BE2C (cell line): ENCODE results near the gene FCMR.

Experiments
- DNase-seq: peaks from one replicate; pipeline ENCODE4 v3.0.0-alpha.2; 2020
- H3K27me3 ChIP-seq: fragments of 250-450 bp; sonication (Bioruptor Pico); 2 replicates; pipeline ENCODE4 v1.5.1; 2020; ENCODE audit warnings: mild to moderate bottlenecking
- H3K36me3 ChIP-seq: fragments of 250-450 bp; sonication (Bioruptor Pico); 2 replicates; pipeline ENCODE4 v1.5.1; 2020; ENCODE audit warnings: mild to moderate bottlenecking
- H3K4me1 ChIP-seq: fragments of 250-450 bp; sonication (Bioruptor Pico); 2 replicates; pipeline ENCODE4 v1.5.1; 2020
- H3K4me3 ChIP-seq: 2 replicates; pipeline ENCODE4 v1.5.1; 2011; ENCODE audit warnings: low read depth, low read length
- H3K9me3 ChIP-seq: fragments of 250-450 bp; sonication (Bioruptor Pico); 2 replicates; pipeline ENCODE4 v1.5.1; 2020
- TF ChIP-seq, protein P1 (sequence below): IDR thresholded peaks from 2 replicates; pipeline ENCODE4 v1.5.1; 2012; ENCODE audit warnings: mild to moderate bottlenecking, low read depth, low read length

FCMR gene

DNA sequence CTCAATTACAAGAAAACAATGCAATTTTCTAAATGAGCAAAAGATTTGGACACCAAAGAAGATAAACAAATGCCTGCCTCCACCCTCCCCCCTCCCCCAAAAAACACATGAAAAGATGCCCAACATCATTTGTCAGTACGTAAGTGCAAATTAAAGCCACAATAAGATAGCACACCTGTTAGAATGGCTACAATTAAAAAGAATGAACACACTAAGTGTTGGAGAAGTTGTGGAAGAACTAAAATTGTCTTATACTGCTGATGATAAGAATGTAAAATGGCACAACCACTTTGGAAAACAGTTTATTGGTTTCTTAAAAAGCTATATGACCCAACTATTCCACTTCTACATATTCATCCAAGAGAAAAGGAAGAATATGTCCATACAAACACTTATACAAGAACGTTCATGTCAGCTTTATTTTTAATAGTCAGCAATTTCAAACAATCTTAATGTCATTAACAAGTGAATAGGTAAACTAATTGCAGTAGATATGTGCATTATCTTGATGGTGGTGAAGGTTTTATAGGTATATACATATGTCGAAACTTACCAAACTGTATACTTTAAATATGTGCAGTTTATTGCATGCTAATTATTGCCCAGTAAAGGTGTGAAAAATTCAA lies 45.9 kb downstream of the FCMR start:
- no peaks in the 10 kb centered on the region for H3K36me3 ChIP-seq
- no peaks in the 10 kb centered on the region for H3K27me3 ChIP-seq
- no peaks in the 10 kb centered on the region for H3K4me1 ChIP-seq
- H3K4me3 ChIP-seq: no peak overlapping the region
- DNase-seq: no peak
- H3K9me3 ChIP-seq: no peaks in the 10 kb centered on the region
- TF ChIP-seq, protein P1, sequence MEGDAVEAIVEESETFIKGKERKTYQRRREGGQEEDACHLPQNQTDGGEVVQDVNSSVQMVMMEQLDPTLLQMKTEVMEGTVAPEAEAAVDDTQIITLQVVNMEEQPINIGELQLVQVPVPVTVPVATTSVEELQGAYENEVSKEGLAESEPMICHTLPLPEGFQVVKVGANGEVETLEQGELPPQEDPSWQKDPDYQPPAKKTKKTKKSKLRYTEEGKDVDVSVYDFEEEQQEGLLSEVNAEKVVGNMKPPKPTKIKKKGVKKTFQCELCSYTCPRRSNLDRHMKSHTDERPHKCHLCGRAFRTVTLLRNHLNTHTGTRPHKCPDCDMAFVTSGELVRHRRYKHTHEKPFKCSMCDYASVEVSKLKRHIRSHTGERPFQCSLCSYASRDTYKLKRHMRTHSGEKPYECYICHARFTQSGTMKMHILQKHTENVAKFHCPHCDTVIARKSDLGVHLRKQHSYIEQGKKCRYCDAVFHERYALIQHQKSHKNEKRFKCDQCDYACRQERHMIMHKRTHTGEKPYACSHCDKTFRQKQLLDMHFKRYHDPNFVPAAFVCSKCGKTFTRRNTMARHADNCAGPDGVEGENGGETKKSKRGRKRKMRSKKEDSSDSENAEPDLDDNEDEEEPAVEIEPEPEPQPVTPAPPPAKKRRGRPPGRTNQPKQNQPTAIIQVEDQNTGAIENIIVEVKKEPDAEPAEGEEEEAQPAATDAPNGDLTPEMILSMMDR: no peak

DNA sequence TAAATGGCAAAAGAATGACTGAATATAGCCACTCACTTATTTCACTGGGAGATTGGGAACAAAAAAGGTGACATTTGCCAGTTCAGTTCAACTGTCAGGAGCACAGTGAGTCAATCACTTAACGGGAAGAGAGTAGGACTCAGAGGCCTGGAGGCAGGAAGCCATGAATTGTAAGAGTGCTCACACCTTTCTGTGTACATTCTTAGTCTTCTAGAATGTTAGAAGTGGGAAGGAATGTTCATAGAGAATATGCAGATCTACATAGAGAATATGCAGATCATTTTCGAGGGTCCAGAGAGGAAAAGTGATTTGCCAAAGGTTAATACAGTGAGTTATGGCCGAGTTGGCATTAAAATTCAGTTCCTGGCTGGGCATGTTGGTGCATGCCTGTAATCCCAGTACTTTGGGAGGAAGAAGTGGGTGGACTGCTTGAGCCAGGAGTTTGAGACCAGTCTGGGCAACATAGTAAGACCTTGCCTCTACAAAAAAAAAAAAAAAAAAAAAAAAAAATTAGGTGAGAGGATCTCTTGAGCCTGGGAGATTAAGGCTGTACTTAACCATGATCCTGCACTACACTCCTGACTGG lies 48.0 kb downstream of the FCMR start:
- Histone ChIP-seq H3K27me3 (no peaks in the 10 kb centered on the region), H3K36me3 (no peaks in the 10 kb centered on the region), H3K4me3 (no peak overlapping the region), H3K4me1 (no peaks in the 10 kb centered on the region), H3K9me3 (no peaks in the 10 kb centered on the region)
- DNase-seq: no peak
- TF ChIP-seq, protein P1: no peak

- DNase-seq: no peak
Measured at GRCh38 chr1:206872139-206872538, 49.6 kb downstream of the FCMR start.

DNA sequence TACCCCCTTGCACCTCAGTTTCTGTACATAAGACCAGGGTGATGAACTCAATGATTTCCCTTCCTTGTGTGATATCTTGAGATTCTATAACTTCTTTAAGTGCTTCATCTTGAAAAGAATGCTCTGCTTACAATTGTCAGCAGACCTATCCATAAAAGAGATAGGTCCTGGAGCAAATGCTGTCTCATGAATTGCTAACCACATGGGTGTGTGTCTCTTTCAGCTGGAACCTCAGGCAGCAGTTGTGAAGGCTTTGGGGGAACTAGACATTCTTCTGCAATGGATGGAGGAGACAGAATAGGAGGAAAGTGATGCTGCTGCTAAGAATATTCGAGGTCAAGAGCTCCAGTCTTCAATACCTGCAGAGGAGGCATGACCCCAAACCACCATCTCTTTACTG lies 53.5 kb downstream of the FCMR start:
- Histone ChIP-seq H3K27me3 (no peaks in the 10 kb centered on the region), H3K36me3 (no peaks in the 10 kb centered on the region), H3K9me3 (no peaks in the 10 kb centered on the region), H3K4me1 (no peaks in the 10 kb centered on the region), H3K4me3 (no peak overlapping the region)
- no peak for DNase-seq
- TF ChIP-seq, protein P1: no peak

More at GRCh38 chr1:206872139-206872538, 49.6 kb downstream of the FCMR start:
- Histone ChIP-seq H3K27me3 (no peaks in the 10 kb centered on the region), H3K9me3 (no peaks in the 10 kb centered on the region), H3K36me3 (no peaks in the 10 kb centered on the region), H3K4me1 (no peaks in the 10 kb centered on the region), H3K4me3 (no peak overlapping the region)
- TF ChIP-seq, protein P1: no peak

DNA sequence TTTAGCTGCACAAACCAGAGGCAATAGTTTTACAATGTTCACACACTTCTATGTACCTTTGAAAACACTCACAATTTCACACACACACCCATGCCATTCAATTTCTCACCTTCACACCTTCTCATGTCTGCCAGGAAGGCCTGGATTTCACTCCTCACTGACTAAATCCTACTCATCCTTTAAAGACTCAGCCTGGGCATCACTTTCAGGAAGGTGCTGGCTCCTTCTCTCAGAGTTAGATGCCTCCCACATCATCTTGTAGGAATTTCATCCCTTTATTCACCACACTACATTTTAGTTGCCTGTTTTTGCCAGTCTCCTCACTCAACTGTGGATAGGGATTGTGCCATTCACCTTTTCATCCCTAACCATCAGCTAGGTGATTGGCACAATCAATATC lies 54.0 kb downstream of the FCMR start:
- Histone ChIP-seq H3K4me3 (no peak overlapping the region), H3K9me3 (no peaks in the 10 kb centered on the region), H3K36me3 (no peaks in the 10 kb centered on the region), H3K27me3 (no peaks in the 10 kb centered on the region; the same call in 1 of the 2 replicates), H3K4me1 (no peaks in the 10 kb centered on the region)
- TF ChIP-seq, protein P1: no peak
- no peak for DNase-seq

DNA sequence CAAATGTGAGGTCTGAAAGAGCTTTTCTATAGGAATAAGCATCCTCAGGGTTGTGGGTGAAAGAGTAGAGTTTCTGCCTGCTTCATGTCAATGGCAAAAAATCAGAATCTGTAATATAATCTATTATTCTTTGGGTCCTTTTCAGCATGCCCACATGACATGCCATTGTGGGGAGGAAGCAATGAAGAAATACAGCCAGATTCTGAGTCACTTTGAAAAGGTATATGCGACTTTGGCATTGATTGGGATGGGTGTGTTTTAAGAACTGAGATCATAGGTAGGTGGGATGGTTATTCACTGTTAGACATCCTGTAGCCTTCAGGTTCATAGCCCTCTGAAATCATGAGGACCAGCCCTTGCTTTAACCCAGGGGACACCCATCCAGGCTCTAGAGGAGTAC lies 54.5 kb downstream of the FCMR start:
- no peaks in the 10 kb centered on the region for H3K4me1 ChIP-seq
- H3K9me3 ChIP-seq: no peaks in the 10 kb centered on the region
- TF ChIP-seq, protein P1: no peak
- H3K27me3 ChIP-seq: no peaks in the 10 kb centered on the region; the same call in 1 of the 2 replicates
- no peaks in the 10 kb centered on the region for H3K36me3 ChIP-seq
- DNase-seq: no peak
- H3K4me3 ChIP-seq: no peak overlapping the region
